Lower leg skin (tissue), 4 donors: ENCODE data around the gene NF1. TPM values are rescaled to one million over a fixed set of nuclear protein-coding genes. Genes with fewer than 3 reads are reported as not detected.

Experiments used
- DNase-seq, 2 donors: peaks; one replicate each; pipeline ENCODE4 v3.0.0-alpha.2; 2019; ENCODE audit warnings: low spot score in 2 of 2
- H3K4me3 ChIP-seq: fragments of 200-600 bp; sonication (generic); 2 replicates; pipeline ENCODE4 v1.5.1; 2017; ENCODE audit warnings: mild to moderate bottlenecking, low read depth; ENCODE audit not compliant: poor library complexity, severe bottlenecking
- CTCF ChIP-seq, 3 donors: fragments of 450-650 bp; IDR thresholded peaks; one replicate each; pipeline ENCODE4 v1.5.1; 2016; ENCODE audit warnings: antibody characterized with exemption in 3 of 3, mild to moderate bottlenecking in 3 of 3, moderate library complexity in 2 of 3
- POLR2A ChIP-seq, 2 donors: fragments of 450-650 bp; IDR thresholded peaks; one replicate each; pipeline ENCODE4 v1.6.1; 2016 to 2017; ENCODE audit warnings: antibody characterized with exemption in 2 of 2, mild to moderate bottlenecking in 1 of 2, moderate library complexity in 1 of 2
- WGBS, 2 donors: methylation state at CpG; one replicate each; pipeline ENCODE4 v1.1.5; 2018; 5-methylcytosine and 5-hydroxymethylcytosine counted together
- intact Hi-C: fragments of 100-400 bp; cut with DNase I; formaldehyde crosslinking; loops from one replicate; pipeline ENCODE4 v1.15.0; 2023; ENCODE audit warnings: low total_unique reads
- total RNA-seq, 4 donors: library from RNA; depleted of rRNA; stranded (reverse); fragments of >200 nt; gene quantifications; one replicate each; pipeline ENCODE4 v1.1.0, GENCODE V29; 2016

Gene NF1
- total RNA-seq, 4 donors from 2014 or later, result 27.5 to 48.6 (median 34.3) TPM

- WGBS, 2 donors, result 21 to 22% methylated on average over 9 of the region's 9 CpGs
- intact Hi-C loops, result no loop called here
- H3K4me3 ChIP-seq, result no peak overlapping the region
- DNase-seq, result peak; percentile 79 to 90
- no peak for TF ChIP-seq POLR2A (IDR thresholded peaks at IDR 0.05)
Observed at GRCh38 chr17:31052187-31052889, 42.4 kb upstream of the NF1 start.

GRCh38 chr17:31053071-31053470 lies 41.7 kb upstream of the NF1 start:
- intact Hi-C loops, result no loop called here
- TF ChIP-seq POLR2A (IDR thresholded peaks at IDR 0.05) (no peak), CTCF (IDR thresholded peaks at IDR 0.05) (no peak)
- DNase-seq, result peak in 1 of 2 donors; percentile 52
- no peak overlapping the region for H3K4me3 ChIP-seq
- WGBS, 2 donors, result 89 to 95% methylated on average over 4 of the region's 4 CpGs

GRCh38 chr17:31054761-31055160 lies 40.0 kb upstream of the NF1 start:
- WGBS, 2 donors, result 88 to 96% methylated on average over 3 of the region's 3 CpGs
- no peak overlapping the region for H3K4me3 ChIP-seq
- intact Hi-C loops, result no loop called here
- no peak for DNase-seq
- TF ChIP-seq CTCF (IDR thresholded peaks at IDR 0.05) (no peak), POLR2A (IDR thresholded peaks at IDR 0.05) (no peak)

- H3K4me3 ChIP-seq, result no peak overlapping the region
- intact Hi-C loops, result no loop called here
- 77 to 96% methylated on average over 2 of the region's 2 CpGs for WGBS, 2 donors
- TF ChIP-seq CTCF (IDR thresholded peaks at IDR 0.05) (no peak), POLR2A (IDR thresholded peaks at IDR 0.05) (no peak)
- no peak for DNase-seq
Observed at GRCh38 chr17:31058976-31059375, 35.8 kb upstream of the NF1 start.

- no peak for TF ChIP-seq POLR2A (IDR thresholded peaks at IDR 0.05)
- no peak for TF ChIP-seq CTCF (IDR thresholded peaks at IDR 0.05)
- intact Hi-C loops, result no loop called here
- WGBS, 2 donors, result 81 to 88% methylated on average over 7 of the region's 7 CpGs
Observed at GRCh38 chr17:31060791-31061550, 33.8 kb upstream of the NF1 start.

GRCh38 chr17:31061678-31062077 lies 33.1 kb upstream of the NF1 start:
- TF ChIP-seq POLR2A (IDR thresholded peaks at IDR 0.05) (no peak), CTCF (IDR thresholded peaks at IDR 0.05) (no peak)
- WGBS, 2 donors, result 94 to 97% methylated on average over 3 of the region's 3 CpGs
- no peak overlapping the region for H3K4me3 ChIP-seq
- intact Hi-C loops, result no loop called here
- DNase-seq, result peak in 1 of 2 donors; percentile 10

More at GRCh38 chr17:31060791-31061550, 33.8 kb upstream of the NF1 start:
- H3K4me3 ChIP-seq, result no peak overlapping the region
- DNase-seq, result peak in 1 of 2 donors; percentile 34
